HG03565 (cell line): Measurements from ENCODE around the gene SLF2.

Experiments used
- ATAC-seq: cut with Tn5 transposase; IDR thresholded peaks from one replicate; pipeline ENCODE4 v1.9.1; 2021; ENCODE audit warnings: mild to moderate bottlenecking, moderate library complexity; ENCODE audit not compliant: unreplicated experiment

The SLF2 gene

DNA sequence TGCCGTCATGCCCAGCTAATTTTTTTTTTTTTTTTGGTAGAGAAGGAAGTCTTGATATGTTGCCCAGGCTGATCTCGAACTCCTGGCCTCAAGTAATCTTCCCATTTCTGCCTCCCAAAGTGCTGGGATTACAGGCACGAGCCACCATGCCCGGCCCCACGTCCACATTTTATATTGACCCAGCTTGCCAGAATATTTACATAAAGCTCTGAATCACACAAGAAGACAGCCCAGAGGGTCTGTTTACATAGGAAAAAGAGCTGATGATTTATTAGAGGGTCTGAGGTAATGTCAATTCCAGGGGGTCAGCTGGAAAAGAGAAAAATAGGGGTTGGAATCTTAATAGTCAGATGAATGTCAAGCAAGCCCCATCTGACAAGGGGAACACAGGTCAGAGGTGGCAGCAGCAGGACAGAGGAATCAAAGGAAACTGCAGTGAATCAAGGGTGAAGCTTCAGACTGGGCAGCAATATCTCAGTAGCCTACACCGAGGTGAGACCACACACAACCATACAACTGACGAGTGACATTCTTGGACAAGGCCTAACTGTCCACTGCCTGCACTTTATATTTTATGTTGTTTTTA is 15.8 kb upstream of the SLF2 start:
- no peak for ATAC-seq

DNA sequence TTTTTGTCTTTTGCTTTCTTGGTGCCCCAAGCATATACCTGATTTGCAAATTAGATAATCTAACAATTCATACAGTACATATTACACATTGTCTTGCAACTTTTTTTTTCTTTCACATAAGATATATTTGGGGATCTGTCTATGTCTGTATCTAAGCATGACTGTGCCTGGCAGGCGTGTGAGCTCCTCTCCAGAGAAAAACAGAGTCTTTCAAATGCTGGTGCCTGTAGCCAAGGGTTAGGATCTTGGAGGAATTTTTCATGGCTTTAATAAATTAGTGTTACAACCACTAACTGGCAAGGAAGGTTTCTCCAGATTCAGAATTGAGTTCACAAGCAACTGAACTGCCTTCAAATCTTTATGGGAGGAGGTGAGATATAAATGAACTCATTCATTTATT is 14.8 kb upstream of the SLF2 start:
- ATAC-seq, result no peak

DNA sequence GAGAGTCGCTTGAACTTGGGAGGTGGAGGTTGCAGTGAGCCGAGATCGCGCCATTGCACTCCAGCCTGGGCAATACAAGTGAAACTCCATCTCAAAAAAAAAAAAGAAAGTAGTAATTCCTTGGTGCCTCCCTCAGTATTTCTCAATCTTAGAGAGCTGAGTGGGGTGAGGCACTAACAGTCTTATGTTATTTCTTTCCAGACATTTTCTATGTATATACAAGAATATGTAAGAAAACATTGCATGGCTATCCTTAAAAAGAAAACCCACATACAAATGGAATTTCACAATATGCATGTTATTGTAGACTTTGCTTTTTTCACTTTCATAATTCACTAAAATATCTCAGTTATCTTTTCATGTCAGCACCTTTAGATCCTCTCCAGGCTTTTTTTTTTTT is 13.6 kb upstream of the SLF2 start:
- ATAC-seq, result no peak

DNA sequence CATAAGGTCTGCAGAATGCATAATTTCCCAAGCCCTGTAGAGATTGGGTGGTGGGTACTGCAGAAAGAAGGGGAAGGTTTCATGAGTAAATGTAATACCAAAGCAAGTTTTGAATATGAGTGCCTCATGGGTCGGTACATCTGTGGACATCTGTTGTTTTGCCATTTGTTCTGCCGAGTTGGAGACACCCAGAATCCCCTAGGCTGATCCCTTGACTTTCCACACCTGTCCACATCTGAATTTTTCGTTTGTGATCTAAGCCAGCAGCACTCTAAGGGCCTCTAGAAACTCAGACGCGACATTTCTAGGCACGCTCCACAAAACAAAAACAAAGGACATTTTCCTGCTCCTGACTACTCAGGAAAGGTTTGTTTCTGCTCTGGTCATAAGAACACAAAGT is 11.7 kb upstream of the SLF2 start:
- no peak for ATAC-seq

DNA sequence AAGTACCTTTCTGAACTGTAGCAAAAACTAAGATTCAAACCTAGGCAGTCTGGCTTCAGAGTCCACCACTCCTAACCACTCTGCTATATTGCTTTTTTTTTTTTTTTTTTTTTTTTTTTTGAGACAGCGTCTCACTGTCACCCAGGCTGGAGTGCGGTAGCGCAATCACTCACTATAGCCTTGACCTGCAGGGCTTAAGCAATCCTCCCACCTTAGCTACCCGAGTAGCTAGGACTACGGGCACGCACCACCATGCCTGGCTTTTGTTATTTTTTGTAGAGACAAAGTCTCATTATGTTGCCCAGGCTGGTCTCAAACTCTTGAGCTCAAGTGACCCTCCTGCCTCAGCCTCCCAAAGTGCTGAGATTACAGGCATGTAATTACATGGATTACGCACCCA is 10.1 kb upstream of the SLF2 start:
- no peak for ATAC-seq

DNA sequence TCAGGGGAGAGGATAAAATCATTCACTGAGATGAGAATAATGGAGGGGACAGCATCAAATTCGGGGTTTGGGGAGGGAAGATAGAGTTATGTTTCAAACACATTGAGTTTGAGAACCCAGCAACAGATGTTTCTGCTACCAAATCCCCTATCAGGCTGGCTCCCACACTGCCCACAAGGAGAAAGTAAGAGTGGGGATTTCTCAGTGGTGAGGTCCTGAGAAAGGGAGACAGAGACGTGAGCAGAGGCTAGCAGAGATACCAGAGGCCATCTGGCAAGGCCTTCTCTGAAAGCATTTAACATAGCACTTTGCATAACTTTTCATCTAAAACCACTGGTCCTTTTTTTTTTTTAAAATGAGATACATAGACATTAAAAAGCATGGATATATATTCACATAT is 7.8 kb upstream of the SLF2 start:
- no peak for ATAC-seq

DNA sequence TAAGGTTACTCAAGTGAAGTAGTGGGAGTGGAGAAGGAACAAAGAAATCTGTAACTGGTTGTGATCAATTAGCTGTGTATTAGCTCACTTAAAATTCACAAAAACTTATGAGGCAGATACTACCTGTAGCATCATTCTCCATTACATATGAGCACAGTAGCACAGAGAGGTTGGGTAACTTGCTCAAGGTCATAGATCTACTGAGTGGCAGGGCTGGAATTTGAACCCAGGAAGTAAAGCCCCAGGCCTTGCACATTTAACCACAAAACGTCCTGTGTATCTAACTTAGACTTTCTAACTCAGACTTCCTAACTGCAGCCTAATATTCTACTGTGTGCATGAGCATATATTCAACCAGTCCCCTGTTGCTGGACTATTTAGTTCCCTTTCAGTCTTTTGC is 5.6 kb upstream of the SLF2 start:
- no peak for ATAC-seq

DNA sequence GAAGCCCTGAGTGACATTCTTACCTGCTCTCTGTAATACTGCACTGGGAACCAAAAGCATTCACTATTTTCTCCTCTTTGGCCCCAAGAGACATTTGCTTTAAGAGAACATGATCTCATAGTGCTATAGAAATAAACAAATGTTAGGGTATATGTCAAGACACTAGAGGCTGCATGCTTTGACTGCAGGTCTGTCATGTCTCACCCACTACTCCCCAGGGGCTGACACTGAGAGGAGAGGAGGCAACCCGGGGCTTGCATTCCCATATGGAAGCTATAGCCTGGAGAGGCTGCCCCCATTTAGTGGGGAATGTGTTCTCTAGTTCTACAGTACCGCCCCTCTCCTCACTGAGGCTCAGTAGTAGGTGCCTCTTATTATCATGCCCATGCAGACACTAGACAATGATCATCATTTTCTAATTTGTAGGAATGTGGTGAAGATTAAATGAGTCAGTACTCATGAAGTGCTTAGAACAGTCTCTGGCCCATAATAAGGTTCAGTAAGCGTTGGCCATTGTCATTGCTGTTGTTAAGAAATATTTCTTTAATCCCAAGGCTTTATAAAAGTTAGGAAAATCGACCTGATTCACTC is 4.9 kb upstream of the SLF2 start:
- ATAC-seq, result no peak

DNA sequence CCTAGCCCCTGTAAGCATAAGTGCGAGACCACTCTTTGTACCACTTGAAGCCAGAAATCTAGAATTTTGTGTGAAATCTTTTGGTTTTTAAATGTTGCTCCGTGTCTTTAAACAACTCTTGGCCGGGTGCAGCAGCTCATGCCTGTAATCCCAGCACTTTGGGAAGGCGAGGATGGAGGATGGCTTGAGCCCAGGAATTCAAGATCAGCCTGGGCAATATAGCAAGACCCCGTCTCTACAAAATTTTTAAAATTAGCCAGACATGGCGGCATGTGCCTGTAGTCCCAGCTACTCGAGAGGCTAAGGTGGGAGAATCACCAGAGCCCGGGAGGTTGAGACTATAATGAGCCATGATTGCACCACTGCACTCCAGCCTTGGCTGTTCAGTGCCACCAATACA is 4.4 kb upstream of the SLF2 start:
- ATAC-seq, result no peak

DNA sequence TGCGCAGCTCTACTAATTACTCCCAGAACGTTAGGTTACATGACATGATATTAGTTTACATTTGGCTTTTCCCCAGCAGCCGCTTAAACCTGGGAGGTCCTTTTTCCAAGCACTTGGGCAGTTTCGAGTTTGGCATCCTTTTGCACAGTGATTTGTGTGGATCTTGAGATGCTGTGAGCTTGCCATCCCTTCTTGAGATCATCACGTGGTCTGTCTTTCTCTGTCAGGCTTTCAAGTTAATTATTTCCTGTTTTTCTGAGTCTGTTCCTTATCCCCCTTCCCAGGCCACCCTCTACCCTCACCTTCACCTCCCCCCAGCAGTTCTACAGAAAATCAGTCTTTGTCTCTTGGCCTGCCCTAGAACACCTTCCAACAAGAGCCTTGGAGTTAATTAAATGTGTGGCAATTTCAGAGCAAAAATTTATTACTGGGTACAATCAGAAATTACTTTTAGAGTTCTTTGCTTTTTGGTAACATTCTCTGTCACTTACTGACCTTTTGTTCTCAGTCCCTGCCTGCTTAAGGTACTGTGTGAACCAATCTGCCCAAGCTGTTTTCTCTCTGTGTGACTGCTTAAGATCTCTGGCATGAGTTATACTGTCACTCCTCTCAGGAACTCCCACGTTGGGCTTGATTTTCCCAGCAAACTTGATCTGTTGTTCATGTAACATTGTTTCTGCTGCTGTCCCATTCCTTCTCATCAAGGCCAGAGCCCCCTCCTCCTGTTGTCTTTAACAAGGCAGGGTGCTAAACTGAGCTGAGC is 3.1 kb upstream of the SLF2 start:
- no peak for ATAC-seq

DNA sequence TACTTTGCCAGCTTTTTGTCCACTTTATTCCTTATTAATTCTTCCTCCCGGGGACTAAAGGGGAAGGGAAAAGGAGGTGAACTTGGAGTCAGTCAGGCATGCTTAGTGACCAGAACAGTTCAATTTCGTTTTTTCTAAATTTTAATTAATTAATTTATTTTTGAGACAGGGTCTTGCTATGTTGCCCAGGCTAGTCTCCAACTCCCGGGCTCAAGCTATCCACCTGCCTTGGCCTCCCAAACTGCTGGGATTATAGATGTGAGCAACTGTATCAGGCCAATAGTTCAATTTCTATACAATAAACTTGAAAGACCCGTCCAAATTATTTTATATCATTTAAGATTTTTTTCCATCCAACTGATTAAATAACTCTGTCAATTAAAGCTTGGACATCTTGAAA is 1.3 kb upstream of the SLF2 start:
- no peak for ATAC-seq

DNA sequence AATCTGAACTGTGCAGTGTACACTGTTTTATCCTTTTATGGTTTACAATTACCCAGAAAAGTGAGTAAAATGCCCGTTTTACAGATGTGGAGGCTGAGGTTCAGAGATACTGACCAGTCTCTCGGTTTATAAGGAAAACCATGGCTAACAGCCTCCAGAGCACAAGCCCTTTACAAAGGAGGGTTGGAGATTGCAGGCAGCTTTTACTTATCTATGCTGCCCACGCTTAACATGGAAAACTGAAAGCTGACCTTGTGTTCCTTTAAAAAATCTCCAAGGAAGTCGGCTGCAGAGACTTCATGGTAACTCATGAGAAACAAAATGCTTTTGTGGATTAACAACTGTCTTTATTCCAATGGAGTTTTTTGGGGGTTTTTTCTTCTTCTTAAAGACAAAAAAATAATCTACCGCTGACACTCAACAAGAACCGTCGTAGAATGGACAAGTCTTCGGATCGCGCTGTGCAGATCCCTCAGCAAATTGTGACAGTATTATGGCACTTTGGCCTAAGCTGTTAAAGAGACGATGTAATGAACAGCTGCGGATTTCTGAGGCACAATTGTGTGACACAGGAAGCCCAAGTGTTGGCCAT is 654 bp upstream of the SLF2 start:
- no peak for ATAC-seq

DNA sequence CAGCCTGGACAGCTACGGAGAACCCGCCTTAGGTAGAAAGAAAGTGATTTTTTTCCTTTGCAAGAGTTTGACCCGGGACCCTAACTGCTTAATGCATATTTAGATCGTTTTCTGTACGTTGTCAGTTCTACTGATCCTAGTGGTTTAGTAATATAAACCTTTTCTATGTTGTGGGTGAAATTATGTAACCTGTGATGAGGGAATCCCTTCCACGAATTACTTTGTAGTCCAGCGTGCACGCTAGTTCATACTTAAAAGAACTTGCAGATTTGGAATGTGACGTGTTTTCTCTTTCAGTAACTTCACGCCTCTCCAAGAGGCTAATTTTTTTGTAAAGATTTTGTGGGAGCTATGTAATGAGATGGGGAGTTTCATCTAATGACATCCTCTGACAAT is 705 bp downstream of the SLF2 start:
- no peak for ATAC-seq

DNA sequence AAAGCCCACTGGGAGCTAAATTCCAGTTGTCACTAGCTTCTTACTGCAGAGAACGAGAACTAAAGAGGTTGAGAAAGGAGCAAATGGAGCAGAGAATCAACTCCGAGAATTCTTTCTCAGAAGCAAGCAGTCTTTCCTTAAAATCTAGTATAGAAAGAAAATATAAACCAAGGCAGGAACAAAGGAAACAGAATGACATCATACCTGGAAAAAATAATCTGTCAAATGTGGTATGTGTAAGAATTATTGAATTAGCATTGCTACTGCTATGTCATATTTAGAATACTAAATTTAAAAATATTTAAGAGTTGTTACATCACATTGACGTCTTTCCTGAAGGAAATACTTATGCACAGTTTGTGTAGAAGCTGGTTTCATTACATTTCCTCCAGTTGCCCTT is 4.3 kb downstream of the SLF2 start:
- ATAC-seq, result no peak

DNA sequence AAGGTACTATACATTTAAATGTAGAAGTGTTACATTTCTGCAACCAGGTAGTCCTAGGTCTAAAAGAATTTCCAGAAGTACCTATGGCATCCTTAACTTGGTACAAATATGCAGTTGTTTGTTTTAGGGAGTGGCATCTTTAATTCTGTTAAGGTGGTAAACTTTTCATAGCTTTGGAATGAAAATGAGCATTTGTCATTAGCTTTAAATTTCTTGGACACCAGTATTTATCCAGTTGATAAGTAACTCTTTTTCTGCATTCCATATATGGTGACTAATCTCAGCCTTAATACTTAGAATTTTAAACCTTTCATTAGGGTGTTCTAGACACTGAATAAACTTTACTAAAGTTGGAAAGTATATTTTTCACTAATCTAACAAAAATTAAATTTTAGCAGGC is 10.8 kb downstream of the SLF2 start:
- no peak for ATAC-seq

DNA sequence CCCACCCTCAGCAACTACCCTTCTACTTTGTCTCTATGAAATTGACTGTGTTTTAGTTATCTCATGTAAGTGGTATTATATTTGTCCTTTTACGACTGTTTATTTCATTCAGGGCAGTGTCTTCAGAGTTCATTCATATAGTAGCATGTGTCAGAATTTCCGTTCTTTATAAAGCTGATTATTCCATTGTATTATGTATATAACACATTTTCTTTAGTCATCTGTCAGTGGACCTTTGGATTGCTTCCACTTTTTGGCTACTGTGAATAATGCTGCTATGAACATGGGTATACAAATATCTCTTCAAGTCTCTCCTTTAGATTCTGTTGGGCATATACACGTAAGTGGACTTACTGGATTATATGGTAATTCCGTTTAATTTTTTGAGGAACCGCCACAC is 14.5 kb downstream of the SLF2 start:
- no peak for ATAC-seq

DNA sequence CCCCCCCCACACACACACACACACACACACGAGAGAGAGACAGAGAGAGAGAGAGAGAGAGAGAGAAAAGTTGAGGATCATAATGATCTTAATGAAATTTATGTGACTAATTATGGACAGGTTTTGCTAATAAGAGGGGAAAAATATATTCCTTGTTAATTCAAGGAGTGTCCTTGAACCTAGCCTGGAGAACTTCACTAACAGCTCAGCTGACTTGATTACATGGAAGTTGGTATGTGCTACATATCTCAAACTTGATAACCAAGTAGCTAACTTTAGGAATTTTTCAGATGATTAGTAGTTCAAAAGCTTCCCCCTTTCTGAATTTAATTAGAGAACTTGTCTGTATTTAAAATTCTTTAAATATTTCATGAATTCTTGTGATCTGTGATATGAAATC is 15.3 kb downstream of the SLF2 start:
- ATAC-seq, result no peak

DNA sequence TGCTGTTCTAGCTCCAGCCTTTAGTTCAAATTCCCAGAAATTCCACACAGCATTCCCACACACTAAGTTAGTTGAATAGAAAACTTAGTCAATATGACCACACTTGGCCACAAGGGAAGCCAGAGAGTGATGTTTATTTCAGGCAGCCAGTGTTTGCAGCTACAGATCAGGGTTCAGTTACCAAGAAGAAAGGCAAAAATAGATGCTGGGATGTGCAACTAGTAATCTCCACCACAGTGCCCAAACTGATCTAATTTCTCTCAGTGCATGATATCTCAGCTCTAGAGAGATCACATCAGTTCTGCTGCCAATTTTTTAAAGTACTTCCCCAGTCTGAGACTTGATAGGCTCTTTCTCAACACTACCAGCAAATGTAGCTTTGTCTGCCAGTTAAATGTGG is 17.6 kb downstream of the SLF2 start:
- no peak for ATAC-seq

DNA sequence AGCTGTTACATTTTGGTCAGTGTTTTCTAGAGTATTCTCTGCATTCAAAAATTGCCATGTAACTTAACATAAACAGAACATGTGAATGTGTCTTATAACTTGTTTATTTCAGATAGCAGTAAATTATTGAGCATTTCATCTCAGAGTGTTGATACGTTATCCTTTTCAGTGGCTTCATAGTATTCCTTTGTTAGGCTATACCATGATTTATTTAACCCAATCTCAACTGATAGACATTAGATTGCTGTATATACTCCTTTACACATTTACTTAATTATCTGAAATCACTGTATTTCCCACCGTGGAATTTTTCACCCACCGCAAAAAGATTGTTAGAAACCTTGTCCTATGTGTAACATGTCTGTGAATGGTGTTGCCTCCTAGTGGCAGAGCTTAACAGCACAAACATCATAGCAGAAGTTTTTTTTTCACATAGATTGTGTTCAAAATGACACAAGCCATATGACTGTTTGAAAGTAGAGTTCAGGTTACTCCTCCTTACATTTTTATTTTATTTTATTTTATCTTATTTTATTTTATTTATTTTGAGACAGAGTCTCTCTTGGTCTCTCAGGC is 21.4 kb downstream of the SLF2 start:
- no peak for ATAC-seq

DNA sequence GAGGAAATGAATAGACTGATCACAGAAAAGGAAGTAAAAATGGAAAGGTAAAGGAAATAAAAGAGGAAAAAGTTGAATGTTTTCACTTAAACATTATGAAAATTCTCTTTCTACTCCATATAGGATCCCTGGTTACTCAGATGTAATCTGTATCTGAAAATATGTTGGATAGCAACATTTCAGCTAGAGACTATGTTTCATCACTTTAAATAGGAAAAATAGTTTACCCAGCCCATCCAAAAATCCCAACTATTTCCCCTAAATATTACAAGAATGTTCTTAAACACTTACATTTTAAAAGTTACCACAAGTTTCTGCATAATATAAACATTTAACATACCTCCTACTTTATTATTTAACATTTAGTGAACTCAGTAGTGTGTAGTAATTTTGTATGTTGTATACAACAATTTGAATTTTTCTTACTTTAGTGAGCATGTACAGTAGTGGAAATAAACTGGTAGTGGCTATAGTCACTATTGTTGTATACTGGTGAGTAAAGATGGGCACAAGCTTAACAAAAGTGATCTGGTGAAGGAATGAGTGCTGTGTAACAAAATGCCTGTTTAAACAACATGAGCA is 27.1 kb downstream of the SLF2 start:
- ATAC-seq, result no peak

DNA sequence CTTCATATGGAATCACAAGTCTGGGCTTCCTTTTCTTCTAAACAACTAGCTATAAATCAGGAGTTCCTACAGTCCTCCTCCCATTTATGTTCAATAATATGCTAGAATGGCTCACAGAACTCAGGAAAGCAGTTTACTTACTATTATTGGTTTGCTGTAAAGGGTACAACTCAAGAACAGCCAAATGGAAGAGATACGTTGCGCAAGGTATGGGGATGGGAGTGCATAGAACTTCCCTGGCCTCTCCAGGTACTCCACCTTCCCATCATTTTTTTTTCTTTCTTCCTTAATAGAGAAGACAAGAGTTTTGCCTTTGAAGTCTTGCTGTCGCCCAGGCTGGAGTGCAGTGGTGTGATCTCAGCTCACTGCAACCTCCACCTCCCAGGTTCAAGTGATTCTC is 29.5 kb downstream of the SLF2 start:
- ATAC-seq, result no peak

DNA sequence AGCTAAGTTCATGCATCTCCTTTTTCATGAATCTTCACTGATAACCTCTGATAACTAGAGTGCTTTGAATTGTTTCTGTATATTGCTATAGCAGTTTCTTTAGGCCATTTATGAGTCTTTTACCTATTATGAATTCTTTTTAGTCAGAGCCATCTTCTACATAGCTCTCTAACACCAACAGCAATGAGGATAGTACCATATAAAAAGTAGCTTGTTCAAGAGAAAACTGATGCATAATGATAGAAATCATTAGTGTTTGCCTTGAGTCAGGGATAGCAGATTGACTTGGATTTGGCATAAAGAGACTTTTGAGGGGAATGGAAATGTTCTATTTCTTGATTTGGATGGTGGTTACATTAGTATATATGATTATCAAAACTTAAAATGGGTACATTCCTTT is 30.7 kb downstream of the SLF2 start:
- no peak for ATAC-seq
